ENCODE measurements around the gene APLF. TPM values are rescaled to one million over a fixed set of nuclear protein-coding genes. Genes with fewer than 3 reads are reported as not detected.

The APLF gene
- total and polyA plus RNA-seq, 2 donors (not counting 3 experiments of a cell fraction or from before 2014, with no cell fraction given) = 0.75 to 2.3 TPM

DNA sequence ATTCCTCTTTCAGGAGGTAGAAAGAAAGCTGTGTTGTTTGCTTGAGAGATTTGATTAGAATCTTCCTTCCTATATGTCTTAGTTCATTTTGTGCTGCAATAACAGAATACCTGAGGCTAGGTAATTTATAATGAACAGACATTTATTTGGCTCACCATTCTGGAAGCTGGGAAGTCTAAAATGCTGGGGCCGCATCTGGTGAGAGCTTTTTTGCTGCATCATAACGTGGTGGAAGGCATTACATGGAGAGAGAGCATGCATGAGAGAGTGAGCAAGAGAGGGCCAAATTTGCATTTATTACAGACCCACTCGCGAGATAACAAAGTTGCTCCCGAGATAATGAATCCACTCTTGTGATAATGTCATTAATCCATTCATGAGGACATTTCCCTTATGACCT is 34.4 kb downstream of the APLF start:
- H4K20me1 ChIP-seq (replicated peaks; ENCODE audit: control insufficient read depth, extremely low read depth, insufficient read depth, low read length) = no peaks in the 10 kb centered on the region
- DNase-seq (ENCODE audit: low read depth, low spot score) = no peak
- no peak overlapping the region for H3K4me3 ChIP-seq (replicated peaks in 1 of 3; ENCODE audit: insufficient read depth in 1 of 3, low read depth in 1 of 3, low read length in 3 of 3)
- no peaks in the 10 kb centered on the region for H3K36me3 ChIP-seq (ENCODE audit: control insufficient read depth in 2 of 2, extremely low read depth in 1 of 2, insufficient read depth in 2 of 2, low read length in 2 of 2)
- H3K27me3 ChIP-seq (ENCODE audit: control insufficient read depth in 2 of 2, insufficient read depth in 2 of 2, low read length in 2 of 2) = no peaks in the 10 kb centered on the region
- H2AFZ ChIP-seq (ENCODE audit: low read depth, low read length) = no peak overlapping the region
- CTCF ChIA-PET = interaction anchor here (1.0 to 7.5 kb wide), 2 partner anchors 14 to 414 kb away, joined by 3 to 35 read pairs; no protein-coding TSS in a partner anchor
- TF ChIP-seq, protein P1, sequence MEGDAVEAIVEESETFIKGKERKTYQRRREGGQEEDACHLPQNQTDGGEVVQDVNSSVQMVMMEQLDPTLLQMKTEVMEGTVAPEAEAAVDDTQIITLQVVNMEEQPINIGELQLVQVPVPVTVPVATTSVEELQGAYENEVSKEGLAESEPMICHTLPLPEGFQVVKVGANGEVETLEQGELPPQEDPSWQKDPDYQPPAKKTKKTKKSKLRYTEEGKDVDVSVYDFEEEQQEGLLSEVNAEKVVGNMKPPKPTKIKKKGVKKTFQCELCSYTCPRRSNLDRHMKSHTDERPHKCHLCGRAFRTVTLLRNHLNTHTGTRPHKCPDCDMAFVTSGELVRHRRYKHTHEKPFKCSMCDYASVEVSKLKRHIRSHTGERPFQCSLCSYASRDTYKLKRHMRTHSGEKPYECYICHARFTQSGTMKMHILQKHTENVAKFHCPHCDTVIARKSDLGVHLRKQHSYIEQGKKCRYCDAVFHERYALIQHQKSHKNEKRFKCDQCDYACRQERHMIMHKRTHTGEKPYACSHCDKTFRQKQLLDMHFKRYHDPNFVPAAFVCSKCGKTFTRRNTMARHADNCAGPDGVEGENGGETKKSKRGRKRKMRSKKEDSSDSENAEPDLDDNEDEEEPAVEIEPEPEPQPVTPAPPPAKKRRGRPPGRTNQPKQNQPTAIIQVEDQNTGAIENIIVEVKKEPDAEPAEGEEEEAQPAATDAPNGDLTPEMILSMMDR (IDR thresholded peaks at IDR 0.05; ENCODE audit: extremely low read depth in 1 of 2, insufficient read depth in 1 of 2, low read depth in 1 of 2, low read length in 2 of 2) = no peak
- TF ChIP-seq FOS (IDR thresholded peaks at IDR 0.05; ENCODE audit: borderline replicate concordance, insufficient read depth, low read length) (no peak), MAX (IDR thresholded peaks at IDR 0.05; ENCODE audit: insufficient read depth, insufficient read length) (no peak)
- POLR2A ChIA-PET = no interaction called here
- H3K27ac ChIP-seq (ENCODE audit: insufficient read depth, low read depth, low read length) = no peak overlapping the region
- no peak overlapping the region for H3K9ac ChIP-seq (replicated peaks; ENCODE audit: extremely low read depth, insufficient read depth, low read length)
- intact Hi-C loops (cut with micrococcal nuclease) = no loop called here
- no peaks in the 10 kb centered on the region for H3K4me1 ChIP-seq (ENCODE audit: control insufficient read depth, extremely low read depth, insufficient read depth, low read length)
- H3K4me2 ChIP-seq (ENCODE audit: insufficient read depth, low read length) = no peak overlapping the region
- no peaks in the 10 kb centered on the region for H3K9me3 ChIP-seq (replicated peaks; ENCODE audit: control insufficient read depth, insufficient read depth, low read length)
- FAIRE-seq = no peak
- no peaks in the 10 kb centered on the region for H3K79me2 ChIP-seq (ENCODE audit: control insufficient read depth, insufficient read depth, low read length)
- H3K9me1 ChIP-seq (replicated peaks; ENCODE audit: control insufficient read depth, extremely low read depth, insufficient read depth, low read length) = no peaks in the 10 kb centered on the region
- dilution Hi-C loops (cut with MboI; ENCODE audit: extremely low pct_ligation_motif_present, low sequenced_read_pairs) = no loop called here
- BruUV-seq (replicated peaks) = no TSS peak

- intact Hi-C loops (cut with micrococcal nuclease) (no loop called here), dilution Hi-C loops (cut with MboI; ENCODE audit: extremely low pct_ligation_motif_present, low sequenced_read_pairs) (no loop called here)
- CTCF ChIA-PET = interaction anchor here (0.9 to 7.5 kb wide), 5 partner anchors 18 to 246 kb away, joined by 3 to 35 read pairs (median 5); no protein-coding TSS in a partner anchor
- H3K27ac ChIP-seq (ENCODE audit: insufficient read depth, low read depth, low read length) = no peak overlapping the region
- no TSS peak for BruUV-seq (replicated peaks)
- no peak overlapping the region for H2AFZ ChIP-seq (ENCODE audit: low read depth, low read length)
- no peak overlapping the region for H3K4me2 ChIP-seq (ENCODE audit: insufficient read depth, low read length)
- POLR2A ChIA-PET = no interaction called here
- H3K79me2 ChIP-seq (ENCODE audit: control insufficient read depth, insufficient read depth, low read length) = no peaks in the 10 kb centered on the region
- H3K4me3 ChIP-seq (replicated peaks in 1 of 3; ENCODE audit: insufficient read depth in 1 of 3, low read depth in 1 of 3, low read length in 3 of 3) = no peak overlapping the region
- H3K9me1 ChIP-seq (replicated peaks; ENCODE audit: control insufficient read depth, extremely low read depth, insufficient read depth, low read length) = no peaks in the 10 kb centered on the region
- FAIRE-seq = no peak
- no peaks in the 10 kb centered on the region for H3K9me3 ChIP-seq (replicated peaks; ENCODE audit: control insufficient read depth, insufficient read depth, low read length)
- H3K36me3 ChIP-seq (ENCODE audit: control insufficient read depth in 2 of 2, extremely low read depth in 1 of 2, insufficient read depth in 2 of 2, low read length in 2 of 2) = no peaks in the 10 kb centered on the region
- no peak for TF ChIP-seq FOS (IDR thresholded peaks at IDR 0.05; ENCODE audit: borderline replicate concordance, insufficient read depth, low read length)
- no peak for TF ChIP-seq GATA2 (IDR thresholded peaks at IDR 0.05; ENCODE audit: insufficient read depth, insufficient read length, low read depth, low read length)
- TF ChIP-seq EZH2 (IDR thresholded peaks at IDR 0.05; ENCODE audit: borderline replicate concordance, low read depth, low read length, severe bottlenecking) = no peak
- TF ChIP-seq JUN (IDR thresholded peaks at IDR 0.05; ENCODE audit: borderline replicate concordance, insufficient read depth, insufficient read length, low read depth) = no peak
- H3K27me3 ChIP-seq (ENCODE audit: control insufficient read depth in 2 of 2, insufficient read depth in 2 of 2, low read length in 2 of 2) = no peaks in the 10 kb centered on the region
- no peaks in the 10 kb centered on the region for H3K4me1 ChIP-seq (ENCODE audit: control insufficient read depth, extremely low read depth, insufficient read depth, low read length)
- no peak for DNase-seq (ENCODE audit: low read depth, low spot score)
- H4K20me1 ChIP-seq (replicated peaks; ENCODE audit: control insufficient read depth, extremely low read depth, insufficient read depth, low read length) = no peaks in the 10 kb centered on the region
- H3K9ac ChIP-seq (replicated peaks; ENCODE audit: extremely low read depth, insufficient read depth, low read length) = no peak overlapping the region
These were observed 38.3 kb downstream of the APLF start for GRCh38 chr2:68505603-68506159.
